K562 (cell line): Measurements from ENCODE around the gene RMC1. TPM values are rescaled to one million over a fixed set of nuclear protein-coding genes. Genes with fewer than 3 reads are reported as not detected.

ENCODE experiments used
- ARNT ChIP-seq, 2 experiments: fragments of 450-650 bp; IDR thresholded peaks; 2 replicates each; pipeline ENCODE4 v1.6.1; 2016; ENCODE audit warnings: mild to moderate bottlenecking in 1 of 2
- CSDE1 ChIP-seq, 2 experiments: fragments of 450-650 bp; IDR thresholded peaks; 2 replicates each; pipeline ENCODE4 v1.6.1; 2016; ENCODE audit warnings: mild to moderate bottlenecking in 1 of 2
- CTBP1 ChIP-seq: fragments of 450-650 bp; IDR thresholded peaks from 2 replicates; pipeline ENCODE4 v1.6.1; 2016; ENCODE audit warnings: borderline replicate concordance
- FOXJ3 ChIP-seq: sonication (generic); formaldehyde crosslinking; IDR thresholded peaks from 2 replicates; pipeline ENCODE4 v1.4.0; 2020; ENCODE audit warnings: mild to moderate bottlenecking, missing genetic modification reagents
- GTF2E2 ChIP-seq: fragments of 200-800 bp; sonication (Bioruptor generic); IDR thresholded peaks from 2 replicates; pipeline ENCODE4 v1.6.1; 2016; ENCODE audit warnings: missing genetic modification characterization, missing compliant biosample characterization
- IRF2 ChIP-seq: sonication (generic); formaldehyde crosslinking; IDR thresholded peaks from 2 replicates; pipeline ENCODE4 v1.8.1; 2022; ENCODE audit warnings: mild to moderate bottlenecking, missing genetic modification reagents
- MEF2A ChIP-seq: IDR thresholded peaks from 2 replicates; pipeline ENCODE4 v1.6.1; 2011; ENCODE audit warnings: low read depth, mild to moderate bottlenecking, low read length, moderate library complexity; ENCODE audit not compliant: control insufficient read depth
- NR2C1 ChIP-seq, 2 experiments: fragments of 450-650 bp; IDR thresholded peaks; 2 replicates each; pipeline ENCODE4 v1.6.1; 2017; ENCODE audit warnings: mild to moderate bottlenecking in 2 of 2, antibody characterized with exemption in 1 of 2, inconsistent platforms in 1 of 2, missing compliant biosample characterization in 1 of 2, missing genetic modification characterization in 1 of 2
- SMARCB1 ChIP-seq: IDR thresholded peaks from 2 replicates; pipeline ENCODE4 v1.6.1; 2011; ENCODE audit warnings: improper control_type of control experiment, low read depth; ENCODE audit not compliant: insufficient read length
- TEAD2 ChIP-seq: fragments of 450-650 bp; IDR thresholded peaks from 2 replicates; pipeline ENCODE4 v1.6.1; 2016; ENCODE audit warnings: missing genetic modification characterization, control low read depth, missing compliant biosample characterization
- ZNF146 ChIP-seq: IDR thresholded peaks from one replicate; pipeline ENCODE4 v1.6.1; 2018; ENCODE audit warnings: missing compliant biosample characterization; ENCODE audit not compliant: unreplicated experiment
- ZNF408 ChIP-seq: fragments of 250-450 bp; sonication (Bioruptor Pico); IDR thresholded peaks from 2 replicates; pipeline ENCODE4 v1.4.0; 2020; ENCODE audit warnings: low read depth, mild to moderate bottlenecking, moderate library complexity
- ZSCAN29 ChIP-seq: fragments of 450-650 bp; IDR thresholded peaks from 2 replicates; pipeline ENCODE4 v1.6.1; 2017
- polyA plus RNA-seq, 8 experiments: library from polyadenylated mRNA; depleted of rRNA in 4 of 8; stranded (reverse) in 5 of 8; unstranded in 3 of 8; fragments of >200 nt; fragmentation: Nextera tagmentation in 2 of 8; fragmentation: Illumina TruSeq in 1 of 8; extraction: Ambion mirVana in 2 of 8; extraction: Trizol in 1 of 8; gene quantifications; 2 replicates each; pipeline versions ENCODE4 v1.2.1 to v1.2.3, GENCODE V29; 2011 to 2014; ENCODE audit warnings: inconsistent platforms in 1 of 8, missing spikeins in 1 of 8
- total RNA-seq, 7 experiments: library from RNA; depleted of rRNA in 6 of 7; stranded (reverse); fragments of >200 nt in 6 of 7; fragmentation: Illumina TruSeq in 2 of 7; extraction: Trizol in 2 of 7; gene quantifications; 2 replicates each; pipeline versions ENCODE4 v1.2.1 to v1.2.3, GENCODE V29; 2011 to 2021; ENCODE audit warnings: low replicate concordance in 1 of 7
- TF ChIP-seq, protein P1 (sequence below), 2 experiments: fragments of 450-650 bp in 1 of 2; sonication (generic) in 1 of 2; formaldehyde crosslinking in 1 of 2; IDR thresholded peaks; 2 replicates each; pipeline versions ENCODE4 v1.7.1 to v1.9.0; 2016 to 2022; ENCODE audit warnings: inconsistent platforms in 1 of 2, mild to moderate bottlenecking in 1 of 2, missing genetic modification reagents in 1 of 2
- TF ChIP-seq, protein P2 (sequence below): fragments of 250-450 bp; sonication (Bioruptor Pico); IDR thresholded peaks from 2 replicates; pipeline ENCODE4 v1.8.0; 2021; ENCODE audit warnings: moderate library complexity, mild to moderate bottlenecking, inconsistent platforms
- TF ChIP-seq, protein P3 (sequence below): sonication (generic); formaldehyde crosslinking; IDR thresholded peaks from 2 replicates; pipeline ENCODE4 v1.5.0; 2020; ENCODE audit warnings: missing genetic modification reagents

The RMC1 gene
- total and polyA plus RNA-seq, 9 of the 15 experiments (the other 6 are each of a cell fraction or from before 2014, with no cell fraction given), result 7.5 to 42.4 (median 35.5) TPM

DNA sequence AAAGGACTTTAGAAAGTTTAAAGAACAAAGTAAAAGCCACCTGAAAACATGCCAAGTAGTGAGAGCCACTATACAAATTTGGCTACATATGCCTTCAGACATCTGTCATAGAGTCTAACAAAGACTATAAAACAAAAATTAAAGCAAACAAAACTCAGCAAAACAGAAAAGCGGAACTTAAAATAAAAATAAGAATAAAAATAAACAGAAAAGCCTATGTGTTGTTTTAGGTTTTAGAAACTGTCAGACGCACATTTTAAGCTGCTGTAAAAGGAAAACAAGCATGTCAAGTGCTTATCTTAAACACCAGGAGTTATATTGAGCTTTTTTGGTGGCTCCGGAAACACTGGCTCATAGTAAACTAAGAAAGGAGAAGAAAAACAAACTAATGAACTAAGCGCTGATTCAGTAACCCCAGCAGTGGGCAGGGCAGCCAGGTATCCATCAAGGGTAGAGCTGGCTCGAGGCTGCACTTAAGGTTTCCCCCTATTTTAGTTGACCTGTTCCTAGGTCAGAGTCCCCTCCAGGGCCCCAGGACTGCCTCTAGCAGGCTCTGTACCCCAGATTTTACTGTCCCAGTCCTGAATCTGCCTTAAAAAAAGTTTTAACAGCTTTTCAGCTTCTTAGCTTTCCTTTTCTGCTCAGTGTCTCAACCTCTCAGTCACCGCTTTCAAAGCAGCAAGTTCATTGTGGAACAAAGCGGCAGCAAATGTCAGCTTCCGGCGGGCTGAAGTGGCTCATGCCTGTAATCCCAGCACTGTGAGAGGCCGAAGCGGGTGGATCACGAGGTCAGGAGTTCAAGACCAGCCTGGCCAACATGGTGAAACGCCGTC, 15.4 kb upstream of the RMC1 start (continued):
- TF ChIP-seq, protein P1, sequence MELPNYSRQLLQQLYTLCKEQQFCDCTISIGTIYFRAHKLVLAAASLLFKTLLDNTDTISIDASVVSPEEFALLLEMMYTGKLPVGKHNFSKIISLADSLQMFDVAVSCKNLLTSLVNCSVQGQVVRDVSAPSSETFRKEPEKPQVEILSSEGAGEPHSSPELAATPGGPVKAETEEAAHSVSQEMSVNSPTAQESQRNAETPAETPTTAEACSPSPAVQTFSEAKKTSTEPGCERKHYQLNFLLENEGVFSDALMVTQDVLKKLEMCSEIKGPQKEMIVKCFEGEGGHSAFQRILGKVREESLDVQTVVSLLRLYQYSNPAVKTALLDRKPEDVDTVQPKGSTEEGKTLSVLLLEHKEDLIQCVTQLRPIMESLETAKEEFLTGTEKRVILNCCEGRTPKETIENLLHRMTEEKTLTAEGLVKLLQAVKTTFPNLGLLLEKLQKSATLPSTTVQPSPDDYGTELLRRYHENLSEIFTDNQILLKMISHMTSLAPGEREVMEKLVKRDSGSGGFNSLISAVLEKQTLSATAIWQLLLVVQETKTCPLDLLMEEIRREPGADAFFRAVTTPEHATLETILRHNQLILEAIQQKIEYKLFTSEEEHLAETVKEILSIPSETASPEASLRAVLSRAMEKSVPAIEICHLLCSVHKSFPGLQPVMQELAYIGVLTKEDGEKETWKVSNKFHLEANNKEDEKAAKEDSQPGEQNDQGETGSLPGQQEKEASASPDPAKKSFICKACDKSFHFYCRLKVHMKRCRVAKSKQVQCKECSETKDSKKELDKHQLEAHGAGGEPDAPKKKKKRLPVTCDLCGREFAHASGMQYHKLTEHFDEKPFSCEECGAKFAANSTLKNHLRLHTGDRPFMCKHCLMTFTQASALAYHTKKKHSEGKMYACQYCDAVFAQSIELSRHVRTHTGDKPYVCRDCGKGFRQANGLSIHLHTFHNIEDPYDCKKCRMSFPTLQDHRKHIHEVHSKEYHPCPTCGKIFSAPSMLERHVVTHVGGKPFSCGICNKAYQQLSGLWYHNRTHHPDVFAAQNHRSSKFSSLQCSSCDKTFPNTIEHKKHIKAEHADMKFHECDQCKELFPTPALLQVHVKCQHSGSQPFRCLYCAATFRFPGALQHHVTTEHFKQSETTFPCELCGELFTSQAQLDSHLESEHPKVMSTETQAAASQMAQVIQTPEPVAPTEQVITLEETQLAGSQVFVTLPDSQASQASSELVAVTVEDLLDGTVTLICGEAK (IDR thresholded peaks at IDR 0.05), result no peak
- TF ChIP-seq, protein P1 (CRISPR knock-in tag; IDR thresholded peaks at IDR 0.05), result no peak
- TF ChIP-seq CSDE1 (IDR thresholded peaks at IDR 0.05) (no peak), MEF2A (peak; percentile 67; the same call in 1 of the 2 replicates), ARNT (IDR thresholded peaks at IDR 0.05) (no peak), ZNF408 (CRISPR knock-in tag) (no peak), GTF2E2 (0 out of 2 replicates have a peak, but pooled peaks have one; percentile 56), NR2C1 (IDR thresholded peaks at IDR 0.05) (no peak), NR2C1 (tag; IDR thresholded peaks at IDR 0.05) (no peak), TEAD2 (tag) (no peak), ZNF146 (CRISPR knock-in tag) (no peak), SMARCB1 (no peak), FOXJ3 (CRISPR knock-in tag) (no peak), CTBP1 (no peak), IRF2 (no peak), ZSCAN29 (no peak)
- TF ChIP-seq, protein P2, sequence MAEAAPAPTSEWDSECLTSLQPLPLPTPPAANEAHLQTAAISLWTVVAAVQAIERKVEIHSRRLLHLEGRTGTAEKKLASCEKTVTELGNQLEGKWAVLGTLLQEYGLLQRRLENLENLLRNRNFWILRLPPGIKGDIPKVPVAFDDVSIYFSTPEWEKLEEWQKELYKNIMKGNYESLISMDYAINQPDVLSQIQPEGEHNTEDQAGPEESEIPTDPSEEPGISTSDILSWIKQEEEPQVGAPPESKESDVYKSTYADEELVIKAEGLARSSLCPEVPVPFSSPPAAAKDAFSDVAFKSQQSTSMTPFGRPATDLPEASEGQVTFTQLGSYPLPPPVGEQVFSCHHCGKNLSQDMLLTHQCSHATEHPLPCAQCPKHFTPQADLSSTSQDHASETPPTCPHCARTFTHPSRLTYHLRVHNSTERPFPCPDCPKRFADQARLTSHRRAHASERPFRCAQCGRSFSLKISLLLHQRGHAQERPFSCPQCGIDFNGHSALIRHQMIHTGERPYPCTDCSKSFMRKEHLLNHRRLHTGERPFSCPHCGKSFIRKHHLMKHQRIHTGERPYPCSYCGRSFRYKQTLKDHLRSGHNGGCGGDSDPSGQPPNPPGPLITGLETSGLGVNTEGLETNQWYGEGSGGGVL (CRISPR knock-in tag), result no peak
- TF ChIP-seq, protein P3, sequence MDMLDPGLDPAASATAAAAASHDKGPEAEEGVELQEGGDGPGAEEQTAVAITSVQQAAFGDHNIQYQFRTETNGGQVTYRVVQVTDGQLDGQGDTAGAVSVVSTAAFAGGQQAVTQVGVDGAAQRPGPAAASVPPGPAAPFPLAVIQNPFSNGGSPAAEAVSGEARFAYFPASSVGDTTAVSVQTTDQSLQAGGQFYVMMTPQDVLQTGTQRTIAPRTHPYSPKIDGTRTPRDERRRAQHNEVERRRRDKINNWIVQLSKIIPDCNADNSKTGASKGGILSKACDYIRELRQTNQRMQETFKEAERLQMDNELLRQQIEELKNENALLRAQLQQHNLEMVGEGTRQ, result no peak
